Calu3 (cell line): Measurements from ENCODE around the gene MFSD6L. TPM values are rescaled to one million over a fixed set of nuclear protein-coding genes. Genes with fewer than 3 reads are reported as not detected.

Experiments used
- BruUV-seq: library from RNA; stranded (reverse); fragments of 400-500 nt; replicated peaks from 2 replicates; lab custom pipeline; 2021; lab: Mats Ljungman, UMichigan
- CTCF ChIA-PET: fragments of 300-600 bp; sonication (Branson Sonifier 250); formaldehyde crosslinking; loops from one replicate; lab custom pipeline; 2022; ENCODE audit warnings: antibody characterized with exemption; lab: Charles Lee
- DNase-seq: peaks from one replicate; pipeline ENCODE4 v3.0.0; 2022
- H3K27ac Mint-ChIP-seq: one replicate; pipeline ENCODE4 v1.8.0; 2022; ENCODE audit warnings: mixed read lengths; ENCODE audit not compliant: unreplicated experiment
- H3K27me3 Mint-ChIP-seq: one replicate; pipeline ENCODE4 v1.8.0; 2022; ENCODE audit warnings: mixed read lengths; ENCODE audit not compliant: unreplicated experiment
- H3K36me3 Mint-ChIP-seq: one replicate; pipeline ENCODE4 v1.8.0; 2022; ENCODE audit warnings: mild to moderate bottlenecking, moderate library complexity, mixed read lengths; ENCODE audit not compliant: insufficient read depth, unreplicated experiment
- H3K4me1 Mint-ChIP-seq: one replicate; pipeline ENCODE4 v1.8.0; 2022; ENCODE audit warnings: mild to moderate bottlenecking, low read depth, mixed read lengths; ENCODE audit not compliant: unreplicated experiment
- H3K4me3 Mint-ChIP-seq: one replicate; pipeline ENCODE4 v1.8.0; 2022; ENCODE audit warnings: mild to moderate bottlenecking, low read depth, moderate library complexity, mixed read lengths; ENCODE audit not compliant: unreplicated experiment
- H3K9me3 Mint-ChIP-seq: one replicate; pipeline ENCODE4 v1.8.0; 2022; ENCODE audit warnings: low read depth, mixed read lengths; ENCODE audit not compliant: unreplicated experiment
- intact Hi-C: fragments of 100-400 bp; cut with micrococcal nuclease; formaldehyde crosslinking; loops from one replicate; pipeline ENCODE4 v1.10.0; 2022; ENCODE audit not compliant: unreplicated experiment
- total RNA-seq: library from RNA; stranded (reverse); gene quantifications from 2 replicates; pipeline ENCODE4 v1.2.3, GENCODE V29; 2022
- TF ChIP-seq, protein P1 (sequence below): fragments of 200-600 bp; IDR thresholded peaks from one replicate; pipeline ENCODE4 v1.8.0; 2022; ENCODE audit warnings: antibody characterized with exemption; ENCODE audit not compliant: unreplicated experiment

The MFSD6L gene
- total RNA-seq, 1 experiment from 2014 or later, result 0.21 TPM

GRCh38 chr17:8792646-8793045 is 6.5 kb downstream of the MFSD6L start:
- Mint-ChIP-seq H3K27ac (no peak overlapping the region), H3K4me3 (no peak overlapping the region), H3K36me3 (no peaks in the 10 kb centered on the region), H3K4me1 (no peaks in the 10 kb centered on the region), H3K27me3 (peaks cover 28% of the 10 kb centered on the region), H3K9me3 (no peaks in the 10 kb centered on the region)
- TF ChIP-seq, protein P1, sequence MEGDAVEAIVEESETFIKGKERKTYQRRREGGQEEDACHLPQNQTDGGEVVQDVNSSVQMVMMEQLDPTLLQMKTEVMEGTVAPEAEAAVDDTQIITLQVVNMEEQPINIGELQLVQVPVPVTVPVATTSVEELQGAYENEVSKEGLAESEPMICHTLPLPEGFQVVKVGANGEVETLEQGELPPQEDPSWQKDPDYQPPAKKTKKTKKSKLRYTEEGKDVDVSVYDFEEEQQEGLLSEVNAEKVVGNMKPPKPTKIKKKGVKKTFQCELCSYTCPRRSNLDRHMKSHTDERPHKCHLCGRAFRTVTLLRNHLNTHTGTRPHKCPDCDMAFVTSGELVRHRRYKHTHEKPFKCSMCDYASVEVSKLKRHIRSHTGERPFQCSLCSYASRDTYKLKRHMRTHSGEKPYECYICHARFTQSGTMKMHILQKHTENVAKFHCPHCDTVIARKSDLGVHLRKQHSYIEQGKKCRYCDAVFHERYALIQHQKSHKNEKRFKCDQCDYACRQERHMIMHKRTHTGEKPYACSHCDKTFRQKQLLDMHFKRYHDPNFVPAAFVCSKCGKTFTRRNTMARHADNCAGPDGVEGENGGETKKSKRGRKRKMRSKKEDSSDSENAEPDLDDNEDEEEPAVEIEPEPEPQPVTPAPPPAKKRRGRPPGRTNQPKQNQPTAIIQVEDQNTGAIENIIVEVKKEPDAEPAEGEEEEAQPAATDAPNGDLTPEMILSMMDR, result no peak
- intact Hi-C loops, result no loop called here
- BruUV-seq, result no TSS peak
- CTCF ChIA-PET, result no interaction called here
- DNase-seq, result no peak

DNA sequence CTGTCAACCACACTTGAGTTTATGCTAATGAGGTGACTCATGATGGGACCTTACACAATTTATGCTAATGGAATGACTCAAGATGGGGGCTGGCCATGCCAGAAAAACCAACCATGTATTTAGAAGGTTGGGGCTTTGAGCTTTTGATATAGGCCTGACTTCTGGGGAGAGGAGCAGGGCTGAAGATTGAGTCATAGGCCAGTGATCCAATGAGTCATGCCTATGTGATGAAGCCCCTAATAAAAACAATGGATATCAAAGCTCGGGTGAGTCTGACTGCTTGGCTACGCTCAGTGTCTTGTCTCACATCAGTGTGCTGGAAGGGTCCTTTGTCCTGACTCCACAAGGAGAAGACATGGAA is 7.3 kb downstream of the MFSD6L start:
- CTCF ChIA-PET, result no interaction called here
- no peaks in the 10 kb centered on the region for H3K9me3 Mint-ChIP-seq
- no peaks in the 10 kb centered on the region for H3K36me3 Mint-ChIP-seq
- no TSS peak for BruUV-seq
- H3K27ac Mint-ChIP-seq, result no peak overlapping the region
- intact Hi-C loops, result no loop called here
- no peak for DNase-seq
- no peak overlapping the region for H3K4me3 Mint-ChIP-seq
- H3K27me3 Mint-ChIP-seq, result peaks cover 33% of the 10 kb centered on the region
- no peaks in the 10 kb centered on the region for H3K4me1 Mint-ChIP-seq
- TF ChIP-seq, protein P1, result no peak

- no peak for DNase-seq
- H3K36me3 Mint-ChIP-seq, result no peaks in the 10 kb centered on the region
- TF ChIP-seq, protein P1, result no peak
- no peak overlapping the region for H3K27ac Mint-ChIP-seq
- BruUV-seq, result no TSS peak
- peaks cover 33% of the 10 kb centered on the region for H3K27me3 Mint-ChIP-seq
- intact Hi-C loops, result no loop called here
- H3K4me1 Mint-ChIP-seq, result no peaks in the 10 kb centered on the region
- H3K9me3 Mint-ChIP-seq, result no peaks in the 10 kb centered on the region
- no peak overlapping the region for H3K4me3 Mint-ChIP-seq
- CTCF ChIA-PET, result no interaction called here
These were observed 7.8 kb downstream of the MFSD6L start for GRCh38 chr17:8791248-8791909.

- Mint-ChIP-seq H3K9me3 (no peaks in the 10 kb centered on the region), H3K4me1 (no peaks in the 10 kb centered on the region), H3K27me3 (peaks cover 33% of the 10 kb centered on the region), H3K36me3 (no peaks in the 10 kb centered on the region), H3K4me3 (no peak overlapping the region), H3K27ac (no peak overlapping the region)
- intact Hi-C loops, result no loop called here
- no peak for DNase-seq
- TF ChIP-seq, protein P1, result no peak
- BruUV-seq, result no TSS peak
- CTCF ChIA-PET, result no interaction called here
These were observed 9.4 kb downstream of the MFSD6L start for GRCh38 chr17:8789743-8790142.
